ENCODE results near the gene OR7G3.
A peak's percentile ranks its signal among the peaks of the same experiment; 100 is the strongest.

OR7G3 gene

GRCh38 chr19:9140159-9140874 lies 13.6 kb upstream of the OR7G3 start, which contains the start of gene ZNF317:
Gene ZNF317 (plus strand): TSS chr19:9140397. CDS start chr19:9156017, 15,620 bp downstream.
- H3K27me3 Mint-ChIP-seq: no peaks in the 10 kb centered on the region
- peak within 1 kb of the TSS; percentile 95 for H3K4me3 Mint-ChIP-seq
- H3K27ac Mint-ChIP-seq: peak within 1 kb of the TSS; percentile 94
- peaks cover 39% of the 10 kb centered on the region for H3K36me3 Mint-ChIP-seq (ENCODE audit: low read depth)
- H3K4me1 Mint-ChIP-seq (ENCODE audit: low read depth): peaks cover 44% of the 10 kb centered on the region
- H3K9me3 Mint-ChIP-seq: peaks cover 9% of the 10 kb centered on the region

GRCh38 chr19:9139609-9140158 lies 12.9 kb upstream of the OR7G3 start:
- H3K4me3 Mint-ChIP-seq: peak overlapping the region; percentile 95
- peaks cover 41% of the 10 kb centered on the region for H3K4me1 Mint-ChIP-seq (ENCODE audit: low read depth)
- H3K27ac Mint-ChIP-seq: peak overlapping the region; percentile 94
- peaks cover 33% of the 10 kb centered on the region for H3K36me3 Mint-ChIP-seq (ENCODE audit: low read depth)
- H3K9me3 Mint-ChIP-seq: peaks cover 5% of the 10 kb centered on the region
- no peaks in the 10 kb centered on the region for H3K27me3 Mint-ChIP-seq

GRCh38 chr19:9132422-9132821 lies 5.7 kb upstream of the OR7G3 start:
- no peaks in the 10 kb centered on the region for H3K9me3 Mint-ChIP-seq
- H3K4me1 Mint-ChIP-seq (ENCODE audit: low read depth): peaks cover 9% of the 10 kb centered on the region
- no peak overlapping the region for H3K27ac Mint-ChIP-seq
- H3K36me3 Mint-ChIP-seq (ENCODE audit: low read depth): no peaks in the 10 kb centered on the region
- no peak overlapping the region for H3K4me3 Mint-ChIP-seq
- H3K27me3 Mint-ChIP-seq: peaks cover 3% of the 10 kb centered on the region

- Mint-ChIP-seq H3K4me3 (no peak overlapping the region), H3K9me3 (no peaks in the 10 kb centered on the region), H3K27ac (no peak overlapping the region), H3K4me1 (ENCODE audit: low read depth) (peaks cover 9% of the 10 kb centered on the region), H3K36me3 (ENCODE audit: low read depth) (no peaks in the 10 kb centered on the region), H3K27me3 (peaks cover 17% of the 10 kb centered on the region)
Measured at GRCh38 chr19:9130965-9131364, 4.2 kb upstream of the OR7G3 start.

GRCh38 chr19:9128171-9128570 lies 1.4 kb upstream of the OR7G3 start:
- peaks cover 24% of the 10 kb centered on the region for H3K27me3 Mint-ChIP-seq
- H3K4me1 Mint-ChIP-seq (ENCODE audit: low read depth): peaks cover 9% of the 10 kb centered on the region
- H3K9me3 Mint-ChIP-seq: no peaks in the 10 kb centered on the region
- H3K27ac Mint-ChIP-seq: no peak overlapping the region
- no peak overlapping the region for H3K4me3 Mint-ChIP-seq
- H3K36me3 Mint-ChIP-seq (ENCODE audit: low read depth): no peaks in the 10 kb centered on the region

- Mint-ChIP-seq H3K9me3 (no peaks in the 10 kb centered on the region), H3K4me3 (no peak overlapping the region), H3K27me3 (peaks cover 26% of the 10 kb centered on the region), H3K36me3 (ENCODE audit: low read depth) (no peaks in the 10 kb centered on the region), H3K4me1 (ENCODE audit: low read depth) (no peaks in the 10 kb centered on the region), H3K27ac (no peak overlapping the region)
Measured at GRCh38 chr19:9116547-9116946, 10.2 kb downstream of the OR7G3 start.

GRCh38 chr19:9115307-9115813 lies 11.4 kb downstream of the OR7G3 start, which contains the start of gene OR7G1:
Gene OR7G1 (minus strand): TSS chr19:9115763. CDS start chr19:9115763, 0 bp downstream.
- H3K4me1 Mint-ChIP-seq (ENCODE audit: low read depth): no peaks in the 10 kb centered on the region
- no peak within 1 kb of the TSS for H3K27ac Mint-ChIP-seq
- no peak within 1 kb of the TSS for H3K4me3 Mint-ChIP-seq
- no peaks in the 10 kb centered on the region for H3K9me3 Mint-ChIP-seq
- H3K27me3 Mint-ChIP-seq: peaks cover 26% of the 10 kb centered on the region
- H3K36me3 Mint-ChIP-seq (ENCODE audit: low read depth): no peaks in the 10 kb centered on the region

- H3K4me1 Mint-ChIP-seq (ENCODE audit: low read depth): no peaks in the 10 kb centered on the region
- no peak overlapping the region for H3K27ac Mint-ChIP-seq
- no peak overlapping the region for H3K4me3 Mint-ChIP-seq
- no peaks in the 10 kb centered on the region for H3K9me3 Mint-ChIP-seq
- H3K36me3 Mint-ChIP-seq (ENCODE audit: low read depth): no peaks in the 10 kb centered on the region
- H3K27me3 Mint-ChIP-seq: peaks cover 22% of the 10 kb centered on the region
Measured at GRCh38 chr19:9109959-9110358, 16.8 kb downstream of the OR7G3 start.

GRCh38 chr19:9107375-9107774 lies 19.4 kb downstream of the OR7G3 start, which contains the start of gene OR7G2:
Gene OR7G2 (minus strand): TSS chr19:9107475. CDS start chr19:9103243, 4,232 bp downstream.
- no peaks in the 10 kb centered on the region for H3K4me1 Mint-ChIP-seq (ENCODE audit: low read depth)
- no peaks in the 10 kb centered on the region for H3K9me3 Mint-ChIP-seq
- peaks cover 27% of the 10 kb centered on the region for H3K27me3 Mint-ChIP-seq
- H3K4me3 Mint-ChIP-seq: no peak within 1 kb of the TSS
- no peak within 1 kb of the TSS for H3K27ac Mint-ChIP-seq
- H3K36me3 Mint-ChIP-seq (ENCODE audit: low read depth): no peaks in the 10 kb centered on the region

GRCh38 chr19:9086761-9087160 lies 40.0 kb downstream of the OR7G3 start, which contains the start of gene OR1M1:
Gene OR1M1 (plus strand): TSS chr19:9087061. CDS start chr19:9093245, 6,184 bp downstream.
- Mint-ChIP-seq H3K27ac (no peak within 1 kb of the TSS), H3K4me1 (ENCODE audit: low read depth) (no peaks in the 10 kb centered on the region), H3K9me3 (no peaks in the 10 kb centered on the region), H3K36me3 (ENCODE audit: low read depth) (no peaks in the 10 kb centered on the region), H3K4me3 (no peak within 1 kb of the TSS), H3K27me3 (peaks cover 16% of the 10 kb centered on the region)

- Mint-ChIP-seq H3K4me1 (ENCODE audit: low read depth) (no peaks in the 10 kb centered on the region), H3K9me3 (no peaks in the 10 kb centered on the region), H3K36me3 (ENCODE audit: low read depth) (no peaks in the 10 kb centered on the region), H3K27ac (no peak overlapping the region), H3K27me3 (no peaks in the 10 kb centered on the region), H3K4me3 (no peak overlapping the region)
Measured at GRCh38 chr19:9078651-9079050, 48.1 kb downstream of the OR7G3 start.

- H3K9me3 Mint-ChIP-seq: no peaks in the 10 kb centered on the region
Measured at GRCh38 chr19:9076901-9077300, 49.8 kb downstream of the OR7G3 start.

More at GRCh38 chr19:9076901-9077300, 49.8 kb downstream of the OR7G3 start:
- H3K4me3 Mint-ChIP-seq: no peak overlapping the region
- H3K36me3 Mint-ChIP-seq (ENCODE audit: low read depth): no peaks in the 10 kb centered on the region
- H3K27ac Mint-ChIP-seq: no peak overlapping the region
- H3K4me1 Mint-ChIP-seq (ENCODE audit: low read depth): no peaks in the 10 kb centered on the region
- no peaks in the 10 kb centered on the region for H3K27me3 Mint-ChIP-seq
